HTR-8/SVneo (cell line): ENCODE measurements around the gene CD300LG.
A peak's percentile ranks its signal among the peaks of the same experiment; 100 is the strongest.
"Not testable (repeated sequence)": the region's sequence is repeated elsewhere in the genome, so short reads cannot be mapped to it uniquely, and the experiment has no call there.

Source experiments
- DNase-seq: peaks from one replicate; pipeline ENCODE4 v3.0.0; 2011; ENCODE audit warnings: low spot score, mixed read lengths; ENCODE audit not compliant: insufficient read length
- FAIRE-seq: peaks from 2 replicates; lab custom pipeline; 2011; peaks lifted over from hg19 to GRCh38; lab: Jason Lieb, UNC

The CD300LG gene

DNA sequence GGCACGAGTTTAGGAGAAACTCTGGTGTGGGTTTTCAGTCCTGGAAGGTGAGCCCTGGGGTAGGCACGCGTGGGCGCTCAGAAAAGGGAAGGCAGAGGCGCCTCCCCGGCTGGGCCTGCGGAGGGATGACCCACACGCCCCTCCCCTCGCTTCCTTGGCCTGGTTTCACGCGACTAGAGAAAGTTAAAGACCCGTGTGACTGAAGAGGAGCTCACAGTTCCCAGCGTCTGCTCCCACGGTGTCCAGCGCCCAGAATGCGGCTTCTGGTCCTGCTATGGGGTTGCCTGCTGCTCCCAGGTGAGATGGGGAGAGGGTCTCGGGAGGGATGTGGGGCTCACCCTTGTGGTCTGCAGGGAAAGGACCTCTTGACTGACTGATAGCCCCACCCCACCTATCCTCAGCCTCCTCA, at the start of gene CD300LG:
CD300LG (plus strand) TSS at position 214 of the 409 bp plus-strand sequence; CDS start at position 255, 41 bp downstream.
- DNase-seq (no peak), FAIRE-seq (no peak)

DNA sequence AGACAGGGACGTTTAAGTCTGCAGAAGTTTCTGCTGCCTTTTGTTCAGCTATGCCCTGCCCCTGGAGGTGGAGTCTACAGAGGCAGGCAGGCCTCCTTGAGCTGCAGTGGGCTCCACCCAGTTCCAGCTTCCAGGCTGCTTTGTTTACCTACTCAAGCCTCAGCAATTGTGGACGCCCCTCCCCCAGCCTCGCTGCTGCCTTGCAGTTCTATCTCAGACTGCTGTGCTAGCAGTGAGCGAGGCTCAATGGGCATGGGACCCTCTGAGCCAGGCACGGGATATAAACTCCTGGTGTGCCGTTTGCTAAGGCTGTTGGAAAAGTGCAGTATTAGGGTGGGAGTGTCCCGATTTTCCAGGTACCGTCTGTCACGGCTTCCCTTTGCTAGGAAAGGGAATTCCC, 49.0 kb upstream of the CD300LG start:
- not testable (repeated sequence) for DNase-seq, FAIRE-seq

DNA sequence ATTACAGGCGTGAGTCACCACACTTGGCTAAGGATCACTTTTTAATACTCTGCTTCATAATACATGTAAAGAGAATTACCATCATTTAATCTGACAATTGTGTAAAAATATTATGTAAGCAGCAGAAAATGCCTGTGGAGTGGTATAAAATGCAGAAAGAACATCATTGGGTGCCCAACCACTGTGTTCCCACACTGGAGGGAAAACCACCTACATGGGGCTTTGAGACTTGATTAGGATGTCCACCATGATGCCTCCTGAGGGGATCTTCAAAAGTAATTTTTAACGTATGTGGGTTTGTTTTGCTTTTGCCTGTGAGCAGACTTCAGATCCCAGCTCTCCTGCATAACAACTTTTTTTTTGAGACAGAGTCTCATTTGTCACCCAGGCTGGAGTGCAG, 47.9 kb upstream of the CD300LG start:
- FAIRE-seq (no peak), DNase-seq (no peak)

GRCh38 chr17:43800736-43801135, 46.2 kb upstream of the CD300LG start:
- DNase-seq (no peak), FAIRE-seq (no peak)

GRCh38 chr17:43801844-43802243, 45.1 kb upstream of the CD300LG start:
- FAIRE-seq = peak; percentile 46
- no peak for DNase-seq

GRCh38 chr17:43803758-43804157, 43.2 kb upstream of the CD300LG start:
- FAIRE-seq = no peak
- no peak for DNase-seq

DNA sequence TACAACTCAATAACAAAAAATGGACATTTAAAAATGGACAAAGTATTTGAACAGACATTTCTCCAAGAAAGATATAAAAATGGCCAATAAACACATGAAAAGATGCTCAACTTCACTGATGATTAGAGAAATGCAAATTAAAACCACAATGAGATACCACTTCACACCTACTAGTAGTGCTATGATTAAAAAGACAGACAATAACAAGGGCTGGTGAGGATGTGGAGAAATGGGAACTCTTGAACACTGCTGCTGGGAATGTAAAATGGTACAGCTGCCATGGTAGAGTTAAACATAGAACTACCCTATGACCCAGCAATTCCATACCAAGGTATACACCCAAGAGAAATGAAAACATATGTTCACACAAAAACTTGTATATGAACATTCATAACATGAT, 41.9 kb upstream of the CD300LG start:
- FAIRE-seq (no peak), DNase-seq (no peak)

DNA sequence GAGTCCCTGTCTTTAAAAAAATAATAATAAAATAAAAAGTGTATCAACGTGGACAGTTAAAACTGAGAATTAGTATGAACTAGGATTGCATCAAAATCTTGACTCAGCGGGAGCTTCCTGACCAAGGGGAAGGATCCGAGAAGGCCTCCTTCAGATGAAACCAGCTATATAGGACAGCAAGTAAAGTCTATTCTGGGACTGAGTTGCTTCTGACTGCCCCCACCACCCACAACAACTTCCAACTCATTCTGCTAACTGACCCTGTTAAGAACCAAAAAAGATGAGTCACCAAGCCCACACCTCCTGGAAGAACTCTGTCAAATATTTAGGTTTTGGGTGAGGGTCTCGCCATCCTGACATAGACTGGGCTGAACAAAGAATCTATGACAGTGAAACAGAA, 38.9 kb upstream of the CD300LG start:
- DNase-seq (no peak), FAIRE-seq (no peak)

GRCh38 chr17:43809121-43809520, 37.9 kb upstream of the CD300LG start:
- DNase-seq = no peak

DNA sequence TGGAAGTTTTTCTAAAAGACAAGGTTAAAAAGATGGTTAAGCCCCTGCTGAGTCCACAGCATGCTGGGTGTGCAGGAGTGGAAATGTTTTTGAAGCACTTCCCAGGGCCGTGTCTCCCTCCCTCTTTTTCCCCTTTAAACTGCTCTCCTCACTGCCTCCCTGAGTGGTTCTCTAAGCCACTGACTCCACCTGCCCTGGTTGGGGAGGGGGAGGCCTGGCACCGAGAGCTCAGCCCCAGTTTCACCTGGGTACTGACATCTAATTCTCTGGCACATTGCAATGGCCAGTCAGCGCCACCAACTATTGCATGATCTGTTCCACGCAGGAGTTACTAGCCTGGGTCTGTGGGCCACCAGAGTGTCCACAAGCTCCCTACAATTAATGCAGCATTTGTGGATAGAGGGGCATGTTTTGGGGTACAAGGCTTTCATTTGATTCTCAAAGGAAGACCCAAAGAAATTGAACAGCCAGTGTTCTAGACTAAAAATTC, 36.7 kb upstream of the CD300LG start:
- DNase-seq (no peak), FAIRE-seq (no peak)

More at GRCh38 chr17:43809121-43809520, 37.9 kb upstream of the CD300LG start:
- FAIRE-seq = no peak

DNA sequence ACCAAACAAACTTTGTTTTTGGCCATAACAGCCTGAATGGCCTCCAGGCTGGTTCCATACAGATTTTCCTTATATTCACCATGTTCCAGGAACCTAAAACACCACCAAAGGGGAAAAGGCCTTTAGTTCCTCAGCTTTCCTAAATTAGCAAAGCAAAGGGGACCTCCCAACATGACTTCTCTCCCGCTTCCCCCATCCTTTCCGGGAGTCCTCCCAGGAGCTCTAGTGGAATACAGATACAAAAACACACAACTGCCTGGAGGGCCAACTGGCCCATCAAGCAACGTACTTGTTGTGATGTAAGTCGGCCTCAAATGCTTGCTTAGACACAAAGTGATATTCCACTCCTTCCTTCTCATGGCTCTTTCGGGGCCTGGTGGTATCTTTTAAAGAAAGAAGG, 36.2 kb upstream of the CD300LG start:
- DNase-seq (no peak), FAIRE-seq (no peak)

- FAIRE-seq (peak; percentile 57), DNase-seq (no peak)
Observed at GRCh38 chr17:43812396-43813265, 34.3 kb upstream of the CD300LG start.

DNA sequence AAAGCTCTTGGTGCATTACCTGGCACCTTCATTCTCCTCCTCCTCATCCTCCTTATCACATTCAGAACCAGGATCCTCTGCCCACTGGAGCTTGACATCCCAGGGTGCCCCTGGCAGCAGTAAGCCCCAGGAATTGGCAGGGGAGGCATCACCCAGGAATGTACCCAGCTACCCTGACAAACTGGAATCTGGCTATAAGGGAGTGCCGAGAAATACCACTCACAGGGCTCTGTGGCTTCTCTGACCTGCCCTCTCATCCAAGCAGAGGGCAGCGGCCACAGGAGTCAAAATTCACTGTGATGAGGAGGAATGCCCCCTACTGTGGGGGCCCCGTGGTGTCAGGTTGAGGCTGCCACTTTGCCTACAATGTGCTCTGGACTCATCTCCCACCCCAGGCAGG, 33.6 kb upstream of the CD300LG start:
- FAIRE-seq = peak; percentile 64

GRCh38 chr17:43814026-43814425, 33.0 kb upstream of the CD300LG start:
- DNase-seq = no peak
- no peak for FAIRE-seq

More for the DNA sequence above, 33.6 kb upstream of the CD300LG start:
- DNase-seq = no peak

- no peak for FAIRE-seq
- peak; percentile 71 for DNase-seq
Observed at GRCh38 chr17:43814714-43815113, 32.3 kb upstream of the CD300LG start.

DNA sequence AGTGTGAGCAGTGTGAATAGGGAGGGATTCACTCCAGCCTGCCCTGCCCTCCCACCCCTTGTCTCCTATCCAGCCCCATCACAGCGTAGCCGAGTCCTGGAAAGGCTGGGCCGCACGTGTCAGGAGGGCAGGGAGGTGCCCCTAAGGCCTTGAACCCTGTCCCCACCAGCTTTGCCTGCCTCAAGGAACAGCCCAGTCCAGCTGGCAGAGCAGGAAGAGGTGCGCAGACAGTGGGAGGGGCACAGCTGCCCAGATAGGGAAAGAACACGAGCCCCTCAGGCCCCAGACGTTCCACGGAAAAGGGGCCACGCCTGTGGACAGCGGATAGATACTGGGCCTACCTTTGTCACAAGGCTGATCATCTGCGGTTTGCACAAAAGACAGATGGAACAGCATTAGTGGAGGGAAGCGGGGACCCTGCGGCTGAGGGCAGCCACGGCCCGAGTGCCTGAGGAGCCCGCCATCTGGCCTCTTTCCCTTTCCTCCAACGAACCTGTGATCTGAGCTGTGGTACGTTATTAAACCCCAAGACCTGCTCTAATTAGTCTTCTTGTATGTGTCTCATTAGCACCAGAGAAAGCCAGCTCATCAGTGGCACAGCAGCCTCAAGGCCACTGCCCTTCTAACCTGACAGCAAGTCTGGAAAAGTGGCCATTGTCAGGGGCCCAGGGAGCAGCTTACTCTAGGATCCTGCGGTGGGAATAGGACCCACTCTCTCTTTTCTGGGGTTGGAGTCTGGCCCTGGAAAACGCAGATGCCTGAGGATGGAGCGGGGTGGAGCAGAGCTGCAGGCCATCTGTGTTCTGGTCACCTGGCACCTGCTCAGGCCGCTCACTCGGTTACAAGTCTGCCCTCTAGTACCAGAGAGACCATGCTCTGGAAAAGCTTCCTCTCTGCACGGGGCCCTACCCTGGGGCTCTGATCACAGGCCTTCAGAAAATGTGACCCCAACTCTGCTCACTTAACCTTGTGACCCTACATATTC, 30.3 kb upstream of the CD300LG start:
- no peak for FAIRE-seq
- no peak for DNase-seq

- DNase-seq = no peak
- no peak for FAIRE-seq
Observed at GRCh38 chr17:43817826-43818225, 29.1 kb upstream of the CD300LG start.

GRCh38 chr17:43818966-43819365, 28.0 kb upstream of the CD300LG start:
- FAIRE-seq (no peak), DNase-seq (no peak)

GRCh38 chr17:43820759-43821158, 26.2 kb upstream of the CD300LG start:
- no peak for FAIRE-seq
- DNase-seq = no peak

DNA sequence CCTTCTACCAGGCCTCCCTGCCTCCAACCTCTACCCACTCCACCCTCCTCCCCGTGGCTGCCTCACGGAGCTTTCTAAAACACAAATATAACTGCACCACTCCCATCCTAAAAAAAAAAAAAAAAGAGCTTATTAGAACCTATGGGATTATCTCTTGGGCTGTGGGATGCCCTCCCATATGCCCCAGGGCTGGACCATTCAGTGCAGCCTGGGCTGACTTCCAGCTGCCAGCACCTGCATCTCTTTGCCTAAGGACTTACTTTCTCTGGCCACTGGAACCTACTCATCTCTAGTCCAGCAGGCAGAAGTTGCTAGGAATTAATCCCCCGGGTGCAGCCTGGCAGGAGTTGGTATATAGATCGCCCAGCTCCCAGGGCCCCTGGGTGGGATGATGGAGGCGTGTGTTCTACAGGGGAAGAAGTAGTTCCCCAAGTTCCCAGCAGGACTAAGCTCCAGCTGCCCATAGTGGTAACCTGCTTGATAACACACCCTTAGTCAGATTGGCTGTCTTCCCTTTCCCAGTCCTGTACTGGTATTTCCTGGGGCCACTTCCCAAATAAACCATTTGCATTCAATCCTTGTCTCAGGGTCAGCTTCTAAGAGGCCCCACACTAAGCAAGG, 24.3 kb upstream of the CD300LG start:
- FAIRE-seq = no peak

More for the DNA sequence above, 24.3 kb upstream of the CD300LG start:
- DNase-seq = no peak
